Lower leg skin (tissue), 4 donors: Measurements from ENCODE around the gene AKR1C3. TPM values are rescaled to one million over a fixed set of nuclear protein-coding genes. Genes with fewer than 3 reads are reported as not detected.

Experiments
- DNase-seq, 2 donors: peaks; one replicate each; pipeline ENCODE4 v3.0.0-alpha.2; 2019; ENCODE audit warnings: low spot score in 2 of 2
- H3K4me3 ChIP-seq: fragments of 200-600 bp; sonication (generic); 2 replicates; pipeline ENCODE4 v1.5.1; 2017; ENCODE audit warnings: mild to moderate bottlenecking, low read depth; ENCODE audit not compliant: poor library complexity, severe bottlenecking
- CTCF ChIP-seq, 3 donors: fragments of 450-650 bp; IDR thresholded peaks; one replicate each; pipeline ENCODE4 v1.5.1; 2016; ENCODE audit warnings: antibody characterized with exemption in 3 of 3, mild to moderate bottlenecking in 3 of 3, moderate library complexity in 2 of 3
- POLR2A ChIP-seq, 2 donors: fragments of 450-650 bp; IDR thresholded peaks; one replicate each; pipeline ENCODE4 v1.6.1; 2016 to 2017; ENCODE audit warnings: antibody characterized with exemption in 2 of 2, mild to moderate bottlenecking in 1 of 2, moderate library complexity in 1 of 2
- WGBS, 2 donors: methylation state at CpG; one replicate each; pipeline ENCODE4 v1.1.5; 2018; 5-methylcytosine and 5-hydroxymethylcytosine counted together
- intact Hi-C: fragments of 100-400 bp; cut with DNase I; formaldehyde crosslinking; loops from one replicate; pipeline ENCODE4 v1.15.0; 2023; ENCODE audit warnings: low total_unique reads
- total RNA-seq, 4 donors: library from RNA; depleted of rRNA; stranded (reverse); fragments of >200 nt; gene quantifications; one replicate each; pipeline ENCODE4 v1.1.0, GENCODE V29; 2016

The AKR1C3 gene
- total RNA-seq, 4 donors from 2014 or later = 17.2 to 38.7 (median 29.6) TPM

GRCh38 chr10:5064656-5065055 lies 29.6 kb upstream of the AKR1C3 start:
- 78 to 83% methylated on average over 1 of the region's 1 CpG for WGBS, 2 donors
- intact Hi-C loops = no loop called here
- DNase-seq = no peak
- H3K4me3 ChIP-seq = no peak overlapping the region
- TF ChIP-seq CTCF (IDR thresholded peaks at IDR 0.05) (no peak), POLR2A (IDR thresholded peaks at IDR 0.05) (no peak)

GRCh38 chr10:5068274-5068984 lies 25.8 kb upstream of the AKR1C3 start:
- whole genome bisulfite sequencing, 2 donors = 79 to 90% methylated on average over 1 of the region's 1 CpG
- intact Hi-C loops = no loop called here

GRCh38 chr10:5070648-5071410 lies 23.4 kb upstream of the AKR1C3 start:
- intact Hi-C loops = loop anchor here (10.0 kb wide), 1 partner anchor 466 kb away; no protein-coding TSS in a partner anchor
- H3K4me3 ChIP-seq = no peak overlapping the region
- no peak for DNase-seq
- TF ChIP-seq CTCF (IDR thresholded peaks at IDR 0.05) = no peak
- TF ChIP-seq POLR2A (IDR thresholded peaks at IDR 0.05) = no peak

More at GRCh38 chr10:5068274-5068984, 25.8 kb upstream of the AKR1C3 start:
- no peak overlapping the region for H3K4me3 ChIP-seq
- DNase-seq = no peak
- TF ChIP-seq CTCF (IDR thresholded peaks at IDR 0.05) (no peak), POLR2A (IDR thresholded peaks at IDR 0.05) (no peak)

- intact Hi-C loops = loop anchor here (10.0 kb wide), 1 partner anchor 467 kb away; no protein-coding TSS in a partner anchor
- 9 to 15% methylated on average over 8 of the region's 8 CpGs for WGBS, 2 donors
- DNase-seq = peak; percentile 84 to 90
- no peak for TF ChIP-seq POLR2A (IDR thresholded peaks at IDR 0.05)
- TF ChIP-seq CTCF (IDR thresholded peaks at IDR 0.05) = no peak
- H3K4me3 ChIP-seq = no peak overlapping the region
Measured at GRCh38 chr10:5071411-5072198, 22.6 kb upstream of the AKR1C3 start.

- TF ChIP-seq POLR2A (IDR thresholded peaks at IDR 0.05) (no peak), CTCF (IDR thresholded peaks at IDR 0.05) (no peak)
- WGBS, 2 donors = 94 to 95% methylated on average over 2 of the region's 2 CpGs
- H3K4me3 ChIP-seq = no peak overlapping the region
- intact Hi-C loops = loop anchor here (10.0 kb wide), 1 partner anchor 469 kb away; no protein-coding TSS in a partner anchor
- DNase-seq = no peak
Measured at GRCh38 chr10:5073659-5074058, 20.6 kb upstream of the AKR1C3 start.
